GM18861 (cell line): Measurements from ENCODE around the gene ADPRH.
A peak's percentile ranks its signal among the peaks of the same experiment; 100 is the strongest.
"Not testable (repeated sequence)": the region's sequence is repeated elsewhere in the genome, so short reads cannot be mapped to it uniquely, and the experiment has no call there.

Experiments
- ATAC-seq: cut with Tn5 transposase; IDR thresholded peaks from one replicate; pipeline ENCODE4 v1.9.1; 2021; ENCODE audit not compliant: unreplicated experiment

Gene ADPRH

DNA sequence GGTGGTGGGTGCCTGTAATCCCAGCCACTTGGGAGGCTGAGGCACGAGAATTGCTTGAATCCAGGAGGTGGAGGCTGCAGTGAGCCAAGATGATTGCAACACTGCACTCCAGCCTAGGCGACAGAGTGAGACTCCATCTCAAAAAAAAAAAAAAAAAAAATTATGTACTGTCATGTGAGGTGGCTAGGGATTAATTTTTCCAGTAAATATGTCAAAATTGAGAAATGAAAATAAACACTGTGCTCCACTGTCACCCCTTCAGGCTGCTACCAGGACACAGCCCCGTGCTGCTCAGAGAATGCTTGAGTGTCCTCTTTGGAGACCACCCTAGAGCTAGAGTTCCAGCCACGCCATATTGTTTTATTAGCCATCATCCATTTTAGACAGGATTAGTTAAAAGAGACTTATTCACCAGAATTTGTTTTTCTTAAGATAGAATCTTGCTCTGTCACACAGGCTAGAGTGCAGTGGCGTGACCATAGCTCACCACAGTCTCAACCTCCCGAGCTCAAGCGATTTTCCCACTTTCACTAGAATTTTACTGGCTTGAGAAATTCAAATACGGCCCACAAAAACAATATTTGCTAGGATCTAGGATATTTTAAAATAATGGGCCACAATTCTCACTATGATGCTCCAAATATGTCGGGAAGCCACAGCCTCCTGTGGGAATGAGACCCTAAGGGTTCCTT lies 20.5 kb upstream of the ADPRH start:
- no peak for ATAC-seq

DNA sequence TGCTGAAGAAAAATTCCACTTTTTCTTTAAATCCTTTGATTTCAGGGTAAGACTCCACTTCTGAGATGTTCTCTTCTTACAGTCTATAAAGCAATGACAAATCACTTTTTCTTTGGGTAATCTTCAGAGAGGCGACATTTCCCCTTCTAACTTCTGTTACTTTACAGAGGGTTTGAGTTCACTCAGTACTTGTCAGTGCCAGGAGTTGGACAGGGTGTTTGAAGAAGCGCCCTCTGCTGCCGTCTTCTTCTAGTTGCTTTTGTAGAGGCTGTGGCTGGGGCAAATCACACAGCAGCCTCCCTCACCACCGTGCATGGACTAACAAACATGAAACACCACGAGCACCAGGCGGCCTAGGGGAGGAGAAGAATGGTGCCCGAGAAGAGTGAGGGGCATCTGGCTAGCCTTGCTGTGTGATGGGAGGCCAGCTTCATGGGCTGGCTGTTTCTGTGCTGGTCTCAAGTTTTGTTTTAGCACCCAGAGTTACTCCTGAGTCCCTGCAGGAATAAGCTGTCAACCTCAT lies 19.8 kb upstream of the ADPRH start, which contains the start of gene CD80:
TSS of gene CD80 (minus strand) at position 174 of the 523 bp plus-strand sequence. CDS start 1,886 bp downstream, outside the sequence.
- ATAC-seq = peak; percentile 35

DNA sequence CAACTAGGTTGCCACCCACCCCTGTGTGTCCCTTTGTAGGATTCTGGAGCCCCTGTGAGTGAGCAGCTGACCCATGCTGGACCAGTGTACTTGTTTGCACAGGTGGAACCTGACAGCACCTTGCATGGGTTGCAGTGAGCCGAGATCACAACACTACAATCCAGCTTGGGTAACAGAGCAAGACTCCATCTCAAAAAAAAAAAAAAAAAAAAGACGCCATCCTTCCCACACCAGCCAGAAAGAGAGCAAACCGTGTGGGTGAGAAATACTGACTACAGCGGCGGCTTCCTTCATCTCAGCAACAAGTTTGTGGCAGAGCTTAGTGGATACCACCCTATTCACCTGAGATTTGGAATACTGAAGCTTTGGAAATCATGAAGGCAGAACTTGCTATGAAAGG lies 19.1 kb upstream of the ADPRH start:
- ATAC-seq = no peak

DNA sequence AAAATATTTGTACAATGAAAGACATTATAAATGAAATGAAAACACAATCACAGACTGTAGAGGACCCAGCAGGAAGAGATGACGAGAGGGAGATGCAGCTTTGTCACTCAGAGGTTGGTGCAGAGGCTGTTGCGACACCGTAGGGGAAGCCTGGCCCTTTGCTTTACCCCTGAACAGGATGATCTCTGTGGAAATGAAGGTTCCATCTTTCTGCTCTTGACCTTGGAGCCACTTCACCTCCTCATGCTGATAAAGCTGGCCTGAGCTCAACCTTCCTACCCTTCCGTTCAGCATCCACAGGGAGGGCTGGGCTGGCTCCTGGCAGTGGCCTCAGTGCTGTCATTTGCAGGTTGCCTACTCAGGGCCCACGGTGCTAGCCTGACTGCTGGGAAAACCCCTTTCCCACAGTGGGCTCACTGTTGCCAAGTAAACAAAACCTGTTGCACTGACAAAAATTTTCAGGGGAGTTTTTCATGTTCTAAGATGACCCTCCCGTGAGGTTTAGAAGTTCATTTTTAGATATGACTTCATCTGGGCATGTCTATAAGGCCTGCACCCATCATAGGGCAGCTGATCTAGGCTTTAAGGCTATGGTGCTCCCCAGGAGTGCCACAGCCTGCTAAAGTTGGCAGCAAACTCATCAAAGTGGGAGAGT lies 16.9 kb upstream of the ADPRH start:
- peak; percentile 73 for ATAC-seq

DNA sequence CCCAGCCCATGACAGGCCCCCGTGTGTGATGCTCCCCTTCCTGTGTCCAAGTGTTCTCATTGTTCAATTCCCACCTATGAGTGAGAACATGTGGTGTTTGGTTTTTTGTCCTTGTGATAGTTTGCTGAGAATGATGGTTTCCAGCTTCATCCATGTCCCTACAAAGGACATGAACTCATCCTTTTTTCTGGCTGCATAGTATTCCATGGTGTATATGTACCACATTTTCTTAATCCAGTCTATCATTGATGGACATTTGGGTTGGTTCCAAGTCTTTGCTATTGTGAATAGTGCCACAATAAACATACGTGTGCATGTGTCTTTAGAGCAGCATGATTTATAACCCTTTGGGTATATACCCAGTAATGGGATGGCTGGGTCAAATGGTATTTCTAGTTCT lies 16.0 kb upstream of the ADPRH start:
- not testable (repeated sequence) for ATAC-seq

DNA sequence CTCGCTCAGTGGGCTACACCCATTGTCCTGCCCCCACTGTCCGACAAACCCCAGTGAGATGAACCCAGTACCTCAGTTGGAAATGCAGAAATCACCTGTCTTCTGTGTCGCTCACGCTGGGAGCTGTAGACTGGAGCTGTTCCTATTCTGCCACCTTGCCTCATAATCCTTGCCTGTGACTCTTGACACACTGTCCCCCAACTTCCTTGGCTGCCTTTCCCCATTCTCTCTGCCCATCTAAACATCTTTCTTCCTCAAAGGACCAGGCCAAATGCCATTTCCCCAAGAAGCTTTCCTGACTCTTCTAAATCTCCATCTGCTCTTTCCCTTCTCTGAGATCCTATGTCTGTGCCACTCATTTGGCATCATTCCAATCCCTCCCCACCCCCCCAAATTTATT lies 10.1 kb upstream of the ADPRH start:
- ATAC-seq = no peak

DNA sequence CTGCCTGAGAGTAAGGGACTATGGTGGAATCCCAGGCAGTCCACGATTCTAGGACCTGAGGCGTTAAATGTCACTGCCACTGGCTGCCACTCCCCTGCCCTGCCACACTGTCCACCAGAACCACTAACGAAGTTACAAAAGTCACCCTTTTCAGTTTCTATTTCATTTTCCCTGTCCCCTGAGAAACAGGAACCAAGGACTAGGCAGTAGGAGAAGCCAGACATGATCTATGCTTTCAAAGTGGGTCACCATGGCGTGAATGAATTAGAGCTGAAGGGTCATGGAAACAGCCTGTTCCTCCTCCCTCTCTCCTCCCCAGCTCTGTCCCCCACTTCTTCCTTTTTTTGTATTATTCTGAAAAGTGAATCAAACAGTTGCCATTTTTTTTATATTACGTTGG lies 9.1 kb upstream of the ADPRH start:
- ATAC-seq = no peak

DNA sequence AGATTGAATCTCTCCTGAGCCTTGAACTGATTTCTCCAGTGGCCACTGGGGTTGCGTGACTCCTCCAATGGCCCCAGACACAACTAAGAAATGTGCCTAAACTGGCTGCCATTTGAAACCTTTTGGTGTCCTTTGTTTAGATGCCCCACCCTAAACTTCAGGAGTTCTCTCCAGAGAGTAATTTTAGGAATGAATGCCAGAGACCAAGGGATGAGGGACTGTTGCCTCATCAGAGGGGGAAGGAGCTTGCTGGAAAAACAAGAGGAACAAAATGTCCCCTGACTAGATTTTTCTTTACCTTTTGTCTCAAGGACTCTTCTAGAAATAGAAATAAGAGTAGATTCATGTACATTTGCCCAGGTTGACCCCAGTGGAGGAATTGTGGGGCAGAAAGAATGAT lies 8.1 kb upstream of the ADPRH start:
- ATAC-seq = no peak

DNA sequence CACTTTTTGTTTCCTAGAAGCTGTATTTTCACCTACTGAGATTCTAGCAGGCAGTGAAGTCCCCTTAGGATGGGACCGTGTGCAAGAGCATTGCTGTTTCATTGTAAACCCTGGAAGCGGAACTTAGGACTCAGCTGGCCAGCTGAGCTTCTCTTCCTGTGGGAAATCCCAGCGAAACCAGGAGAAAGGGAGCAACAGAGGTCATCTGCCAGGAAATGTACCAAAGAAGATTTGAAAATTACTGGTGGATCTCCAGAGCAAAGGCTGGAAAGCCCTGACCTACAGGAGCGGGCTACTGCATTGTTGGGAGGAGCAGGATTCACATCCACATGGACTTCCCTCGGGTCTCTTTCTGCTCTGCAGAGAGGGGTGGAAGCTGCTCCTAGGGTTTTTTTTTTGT lies 7.6 kb upstream of the ADPRH start:
- no peak for ATAC-seq

DNA sequence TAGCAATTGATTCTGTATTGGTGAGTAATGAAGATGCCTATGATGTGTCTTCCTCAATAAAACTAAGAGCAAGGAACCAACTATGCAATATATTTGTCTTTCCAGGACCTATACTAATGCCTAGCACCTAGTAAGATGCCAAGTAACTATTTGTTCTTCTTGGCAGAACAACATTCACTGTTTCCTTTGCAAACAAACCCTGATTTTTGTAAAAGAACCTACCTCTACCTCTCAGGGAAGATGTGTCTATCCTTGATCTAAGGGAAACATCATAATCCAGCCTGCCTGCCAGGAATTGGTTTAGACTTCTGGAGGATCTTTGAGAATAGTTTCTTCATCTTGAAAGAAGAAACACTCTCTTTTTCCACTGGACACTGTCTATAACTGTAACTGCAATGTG lies 3.8 kb upstream of the ADPRH start:
- no peak for ATAC-seq

DNA sequence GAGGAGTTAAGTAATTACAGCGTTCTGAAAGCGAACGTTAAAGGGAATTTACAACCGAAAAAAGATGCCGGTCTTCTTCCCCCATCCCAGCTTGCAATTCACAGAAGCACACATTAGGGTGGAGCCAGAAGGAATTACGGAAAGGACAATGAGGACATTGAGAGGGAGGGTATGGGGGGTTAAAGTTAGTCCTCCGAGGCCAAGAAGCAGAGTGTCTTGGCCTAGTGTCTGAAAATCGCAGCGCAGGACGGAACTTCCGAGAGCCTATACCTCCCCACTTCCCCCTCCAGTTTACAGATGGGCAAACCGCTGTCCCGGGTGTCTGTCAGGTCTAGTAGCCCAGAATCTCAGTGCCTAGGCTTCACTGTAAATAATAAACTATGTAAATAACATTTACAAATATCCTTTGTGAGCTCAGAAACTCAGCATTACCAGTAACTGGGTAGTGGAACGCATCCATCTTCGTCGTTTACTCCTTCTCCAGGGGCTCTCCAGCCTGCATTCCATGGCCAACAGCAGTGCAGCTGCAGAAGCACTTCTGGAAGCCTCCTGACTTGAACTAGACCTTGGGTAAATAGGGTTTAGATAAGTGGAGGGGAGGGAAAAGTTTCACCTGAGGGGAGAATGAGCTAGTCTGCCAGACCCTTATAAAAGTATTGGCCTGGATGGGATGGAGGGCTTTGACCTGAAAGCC lies 922 bp downstream of the ADPRH start:
- peak; percentile 69 for ATAC-seq

DNA sequence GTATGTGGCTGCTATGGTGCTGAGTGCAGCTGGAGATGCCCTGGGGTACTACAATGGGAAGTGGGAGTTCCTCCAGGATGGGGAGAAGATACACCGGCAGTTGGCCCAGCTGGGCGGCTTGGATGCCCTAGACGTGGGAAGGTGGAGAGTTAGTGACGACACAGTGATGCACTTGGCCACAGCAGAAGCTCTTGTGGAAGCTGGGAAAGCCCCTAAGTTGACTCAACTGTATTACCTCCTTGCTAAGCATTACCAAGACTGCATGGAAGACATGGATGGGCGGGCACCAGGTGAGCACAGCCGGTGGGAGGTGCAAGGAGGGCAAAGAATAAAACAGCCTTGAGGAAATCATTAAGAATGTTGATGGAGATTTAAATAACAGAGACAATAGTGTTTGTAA lies 2.9 kb downstream of the ADPRH start:
- no peak for ATAC-seq

DNA sequence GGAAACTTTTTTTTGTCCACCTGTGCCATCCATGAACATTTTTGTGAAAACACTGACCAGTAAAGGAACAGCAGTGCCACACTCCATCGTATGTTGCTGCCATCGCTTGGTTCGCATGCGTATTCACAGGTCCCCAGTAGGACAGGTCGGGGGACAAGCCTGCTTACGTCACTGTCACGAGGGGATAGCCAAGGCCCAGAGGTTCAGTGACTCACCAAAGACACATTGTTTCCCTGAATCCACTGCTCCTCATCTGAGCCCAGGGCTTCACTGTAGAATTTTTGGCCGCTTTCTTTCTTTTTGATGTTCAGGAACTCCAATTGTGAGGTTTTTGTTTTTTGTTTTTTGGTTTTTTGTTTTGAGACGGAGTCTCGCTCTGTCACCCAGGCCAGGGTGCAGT lies 5.9 kb downstream of the ADPRH start:
- ATAC-seq = no peak

DNA sequence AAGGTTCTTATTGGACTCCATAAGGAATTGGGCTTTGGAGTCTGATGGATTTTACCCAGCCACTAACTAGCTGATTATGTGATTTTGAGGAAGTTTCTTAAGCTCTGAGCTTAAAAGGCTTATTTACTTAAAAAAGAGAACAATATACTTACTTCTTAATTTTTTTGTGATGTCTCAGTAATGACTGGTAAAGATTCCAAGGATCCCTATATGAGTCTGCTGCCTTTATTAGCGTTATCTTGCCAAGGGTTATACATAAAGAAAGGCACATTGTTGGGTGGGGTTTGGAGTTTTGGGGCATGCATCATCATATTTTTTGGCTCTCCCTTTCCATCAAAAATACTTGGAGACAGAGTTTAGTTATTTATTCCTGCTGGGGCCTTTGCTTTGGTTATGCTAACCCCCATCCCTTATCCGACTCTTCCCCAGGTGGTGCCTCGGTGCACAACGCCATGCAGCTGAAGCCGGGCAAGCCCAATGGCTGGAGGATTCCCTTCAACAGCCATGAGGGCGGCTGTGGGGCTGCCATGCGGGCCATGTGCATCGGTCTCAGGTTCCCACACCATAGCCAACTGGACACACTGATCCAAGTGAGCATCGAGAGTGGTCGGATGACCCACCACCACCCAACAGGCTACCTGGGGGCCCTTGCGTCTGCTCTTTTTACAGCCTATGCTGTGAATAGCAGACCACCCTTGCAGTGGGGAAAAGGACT lies 6.7 kb downstream of the ADPRH start:
- ATAC-seq = no peak

DNA sequence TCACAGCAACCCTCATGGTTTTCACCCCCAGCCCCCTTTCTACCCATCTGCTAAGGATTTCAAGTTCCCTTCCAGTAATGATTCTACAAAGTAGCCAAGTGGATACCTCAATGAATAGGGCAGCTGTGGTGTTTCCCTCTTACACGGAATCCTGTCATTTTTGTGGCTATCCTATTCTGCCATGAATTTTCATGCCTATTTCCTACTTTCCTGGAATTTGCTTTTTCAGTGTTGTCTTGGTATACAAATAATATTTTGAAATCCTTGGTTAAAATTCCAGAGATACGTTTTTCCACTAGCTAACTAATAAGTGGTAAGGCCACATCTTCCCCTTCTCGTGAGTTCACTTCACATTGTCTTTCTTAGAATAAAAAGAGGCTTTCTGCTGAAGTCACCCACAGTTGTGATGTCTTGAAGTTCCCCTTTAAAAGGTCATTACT lies 7.5 kb downstream of the ADPRH start:
- ATAC-seq = no peak

DNA sequence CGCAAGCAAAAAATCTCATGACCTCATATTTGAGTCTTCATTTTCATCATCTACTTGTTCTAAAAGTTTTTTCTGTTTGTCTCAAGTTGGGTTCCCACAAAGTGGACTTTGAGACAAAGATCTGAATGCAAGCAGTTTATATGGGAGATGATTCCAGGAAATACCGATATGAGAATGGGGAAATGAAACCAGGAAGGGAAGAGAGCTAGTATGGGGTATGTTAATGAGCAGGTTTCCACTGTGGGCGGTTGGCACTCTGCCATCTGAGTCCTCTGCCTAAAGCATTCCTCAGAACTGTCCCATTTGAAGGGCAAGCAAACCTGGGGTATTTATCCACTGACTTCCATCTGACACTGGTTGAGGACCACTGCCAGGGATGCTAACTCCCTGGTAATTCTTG lies 8.8 kb downstream of the ADPRH start:
- no peak for ATAC-seq

DNA sequence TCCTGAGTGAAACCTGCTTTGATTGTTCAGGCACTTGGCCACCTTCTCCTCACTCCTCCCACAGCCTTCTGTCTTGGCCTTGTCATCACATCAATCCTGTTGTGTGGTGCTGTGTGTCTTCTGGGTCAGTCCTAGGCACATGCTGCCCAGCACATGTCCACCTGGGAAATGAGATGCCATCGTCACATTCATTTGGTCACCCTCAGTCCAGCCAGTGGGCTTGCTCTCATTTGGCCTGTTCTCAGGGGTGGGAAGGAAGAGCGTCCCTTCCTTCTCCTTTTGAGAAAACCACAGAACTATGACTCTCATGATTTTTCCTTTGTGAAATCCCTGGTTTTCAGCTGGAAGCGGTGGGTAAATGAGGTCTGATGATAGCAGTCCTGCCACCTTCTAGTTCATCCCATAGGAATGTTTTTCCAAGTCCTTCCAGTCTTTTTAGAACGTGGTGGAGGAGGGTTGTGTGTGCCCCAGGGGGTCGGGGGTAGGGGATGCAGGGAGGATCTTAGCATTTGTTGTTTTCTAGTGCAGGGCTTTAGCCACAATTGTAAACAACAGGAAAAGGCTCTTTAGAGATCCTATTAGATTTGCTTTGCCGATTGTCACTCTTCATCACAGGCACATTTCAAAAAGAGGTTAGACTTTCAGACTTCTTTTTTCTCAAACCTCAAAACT lies 9.9 kb downstream of the ADPRH start:
- ATAC-seq = no peak

DNA sequence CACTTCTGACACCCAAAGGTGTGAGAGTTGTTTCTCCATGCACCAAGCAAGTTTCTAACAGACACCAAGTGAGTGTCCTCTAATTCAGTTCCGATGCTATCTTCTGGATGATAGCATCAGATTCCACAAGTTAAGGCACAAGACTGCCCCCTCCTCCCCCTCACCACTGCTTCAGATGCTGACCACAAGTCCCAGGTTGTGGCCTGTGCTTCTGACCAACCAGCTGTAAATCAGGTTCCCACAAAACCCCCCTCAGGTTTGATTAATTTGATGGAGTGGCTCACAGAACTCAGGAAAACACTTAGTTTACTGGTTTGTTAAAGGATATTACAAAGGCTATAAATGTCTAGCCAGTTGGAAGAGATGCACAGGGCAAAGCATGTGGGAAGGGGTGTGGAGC lies 11.4 kb downstream of the ADPRH start:
- ATAC-seq = no peak

DNA sequence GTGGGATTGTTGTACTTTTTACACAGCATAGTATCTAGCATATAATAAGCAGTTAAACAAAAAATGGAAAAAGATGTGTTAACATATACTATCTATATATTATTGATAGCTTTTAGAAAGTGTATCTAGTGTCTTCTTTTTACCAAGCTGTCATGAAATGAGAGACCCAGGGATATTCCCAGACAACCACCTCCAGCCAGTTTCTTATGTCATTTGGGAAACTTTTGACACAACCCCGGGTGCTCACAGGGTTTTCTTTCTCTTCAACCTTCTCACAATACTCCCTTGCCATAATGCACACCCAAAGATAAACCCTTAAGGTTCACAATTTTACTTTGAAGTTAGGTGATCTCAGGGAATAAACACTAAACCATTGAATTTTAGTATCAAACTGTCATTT lies 13.6 kb downstream of the ADPRH start:
- no peak for ATAC-seq

DNA sequence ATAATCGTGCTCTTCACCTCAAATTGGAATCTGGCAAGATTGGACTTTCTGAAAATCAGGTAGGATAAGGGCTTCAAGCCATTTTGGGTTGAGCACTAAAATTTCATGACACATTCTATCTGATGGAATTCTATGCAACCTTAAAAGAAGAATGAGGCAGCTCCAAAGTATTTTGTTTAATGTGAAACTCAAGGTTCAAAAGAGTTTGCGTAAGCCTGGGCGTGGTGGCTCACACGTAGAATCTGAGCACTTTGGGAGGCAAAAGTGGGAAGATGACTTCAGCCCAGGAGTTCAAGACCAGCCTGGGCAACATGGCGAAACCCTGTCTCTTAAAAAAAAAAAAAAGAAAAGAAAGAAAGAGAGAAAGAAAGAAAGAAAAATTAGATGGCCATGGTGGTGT lies 14.8 kb downstream of the ADPRH start:
- no peak for ATAC-seq

DNA sequence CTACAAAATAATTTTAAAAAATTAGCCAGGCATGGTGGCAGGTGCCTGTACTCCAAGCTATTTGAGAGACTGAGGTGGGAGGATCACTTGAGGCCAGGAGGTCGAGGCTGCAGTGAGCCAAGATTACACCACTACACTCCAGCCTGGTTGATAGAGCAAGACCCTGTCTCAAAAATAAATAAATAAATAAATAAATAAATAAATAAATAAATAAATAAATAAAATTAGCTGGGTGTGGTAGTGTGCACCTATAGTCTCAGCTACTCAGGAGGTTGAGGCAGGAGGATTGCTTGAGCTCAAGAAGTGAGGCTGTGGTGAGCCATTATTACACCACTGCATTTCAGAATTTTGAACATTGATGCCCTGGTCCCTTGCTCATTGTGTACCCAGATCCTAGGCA lies 15.6 kb downstream of the ADPRH start:
- not testable (repeated sequence) for ATAC-seq
